GM12864 (cell line): ENCODE results near the gene CTXND1.

Source experiments
- DNase-seq: peaks from one replicate; pipeline ENCODE4 v3.0.0-alpha.2; 2011; ENCODE audit warnings: low read depth
- H3K4me3 ChIP-seq: 2 replicates; pipeline ENCODE4 v1.5.1; 2011; ENCODE audit warnings: mild to moderate bottlenecking, low read depth, low read length, control low read depth
- TF ChIP-seq, protein P1 (sequence below): IDR thresholded peaks from 2 replicates; pipeline ENCODE4 v1.5.1; 2011; ENCODE audit warnings: low read depth, mild to moderate bottlenecking, moderate library complexity, low read length, control low read depth, inconsistent platforms; ENCODE audit errors: missing control alignments

The CTXND1 gene

GRCh38 chr15:80163217-80163616, 88.8 kb downstream of the CTXND1 start:
- H3K4me3 ChIP-seq, result no peak overlapping the region
- DNase-seq, result no peak
- TF ChIP-seq, protein P1, sequence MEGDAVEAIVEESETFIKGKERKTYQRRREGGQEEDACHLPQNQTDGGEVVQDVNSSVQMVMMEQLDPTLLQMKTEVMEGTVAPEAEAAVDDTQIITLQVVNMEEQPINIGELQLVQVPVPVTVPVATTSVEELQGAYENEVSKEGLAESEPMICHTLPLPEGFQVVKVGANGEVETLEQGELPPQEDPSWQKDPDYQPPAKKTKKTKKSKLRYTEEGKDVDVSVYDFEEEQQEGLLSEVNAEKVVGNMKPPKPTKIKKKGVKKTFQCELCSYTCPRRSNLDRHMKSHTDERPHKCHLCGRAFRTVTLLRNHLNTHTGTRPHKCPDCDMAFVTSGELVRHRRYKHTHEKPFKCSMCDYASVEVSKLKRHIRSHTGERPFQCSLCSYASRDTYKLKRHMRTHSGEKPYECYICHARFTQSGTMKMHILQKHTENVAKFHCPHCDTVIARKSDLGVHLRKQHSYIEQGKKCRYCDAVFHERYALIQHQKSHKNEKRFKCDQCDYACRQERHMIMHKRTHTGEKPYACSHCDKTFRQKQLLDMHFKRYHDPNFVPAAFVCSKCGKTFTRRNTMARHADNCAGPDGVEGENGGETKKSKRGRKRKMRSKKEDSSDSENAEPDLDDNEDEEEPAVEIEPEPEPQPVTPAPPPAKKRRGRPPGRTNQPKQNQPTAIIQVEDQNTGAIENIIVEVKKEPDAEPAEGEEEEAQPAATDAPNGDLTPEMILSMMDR, result no peak

GRCh38 chr15:80162059-80162554, 89.9 kb downstream of the CTXND1 start:
- no peak for DNase-seq
- H3K4me3 ChIP-seq, result no peak overlapping the region
- TF ChIP-seq, protein P1, result no peak

GRCh38 chr15:80161468-80162016, 90.5 kb downstream of the CTXND1 start:
- TF ChIP-seq, protein P1, result no peak
- no peak overlapping the region for H3K4me3 ChIP-seq
- DNase-seq, result no peak

DNA sequence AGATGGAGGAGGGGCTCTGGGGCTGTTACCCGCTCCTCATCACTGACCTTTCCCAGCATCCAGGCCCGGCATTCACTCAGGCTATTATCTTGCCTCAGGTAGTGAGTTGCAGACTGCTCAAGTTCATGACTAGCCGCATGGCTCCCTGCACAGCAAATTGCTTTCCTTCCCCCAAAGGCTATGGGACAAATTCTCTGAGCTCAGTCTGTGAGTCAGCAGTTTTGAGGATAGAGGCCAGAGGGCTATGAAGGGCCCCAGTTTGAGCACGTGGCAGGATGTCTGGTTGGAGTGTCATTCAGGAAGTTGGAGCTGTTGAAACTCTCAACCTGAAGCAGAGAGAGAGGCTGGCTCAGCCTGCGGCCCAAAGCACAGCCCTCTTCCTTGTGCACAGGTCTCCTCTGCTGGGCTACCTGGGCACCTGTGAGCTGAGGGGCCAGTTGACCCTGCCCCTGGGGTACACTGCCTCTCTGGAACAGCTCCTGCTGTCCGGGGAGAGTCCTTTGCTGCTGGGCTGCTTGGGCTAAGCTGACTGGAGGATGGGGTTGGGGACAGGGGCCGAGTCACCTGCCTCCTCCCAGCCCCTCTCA, 91.3 kb downstream of the CTXND1 start:
- H3K4me3 ChIP-seq, result no peak overlapping the region
- DNase-seq, result peak; percentile 65
- TF ChIP-seq, protein P1, result no peak

DNA sequence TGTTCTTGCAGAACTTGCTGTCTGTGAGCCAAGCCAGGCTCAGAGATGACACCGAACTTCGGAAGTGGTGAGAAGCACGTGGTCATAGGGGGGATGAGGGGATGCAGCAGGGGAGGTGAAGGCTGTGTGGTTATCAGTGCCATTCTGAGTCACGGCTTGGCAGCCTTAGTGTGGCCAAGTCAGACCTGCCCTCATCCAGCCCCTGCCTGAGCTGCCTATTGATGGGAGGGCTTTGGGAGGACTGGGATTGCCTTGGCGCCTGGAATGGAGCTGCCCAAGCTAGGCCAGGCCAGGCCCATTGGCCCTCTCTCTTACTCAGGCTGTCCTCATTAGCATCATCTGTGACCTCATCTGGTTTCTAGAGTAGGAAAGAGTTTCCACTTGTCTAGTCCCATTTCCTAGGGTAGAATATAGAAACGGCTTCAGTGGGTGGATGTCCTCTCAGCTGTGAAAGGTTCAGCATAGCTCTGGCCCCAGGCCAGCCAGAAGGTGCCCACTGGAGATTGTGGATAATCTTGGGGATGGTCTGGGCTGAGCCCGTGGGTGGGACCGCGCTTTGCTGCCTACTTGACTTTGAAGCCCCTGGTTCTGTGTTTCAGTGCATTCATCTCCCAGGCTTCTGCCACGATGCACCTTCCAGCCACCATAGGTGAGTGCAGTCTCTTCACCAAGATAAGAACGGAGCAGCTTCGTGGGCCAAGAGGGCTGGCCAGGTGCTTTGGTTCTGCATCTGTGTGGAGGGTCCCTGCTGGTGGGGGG, 92.0 kb downstream of the CTXND1 start:
- TF ChIP-seq, protein P1, result no peak
- DNase-seq, result no peak
- H3K4me3 ChIP-seq, result no peak overlapping the region

DNA sequence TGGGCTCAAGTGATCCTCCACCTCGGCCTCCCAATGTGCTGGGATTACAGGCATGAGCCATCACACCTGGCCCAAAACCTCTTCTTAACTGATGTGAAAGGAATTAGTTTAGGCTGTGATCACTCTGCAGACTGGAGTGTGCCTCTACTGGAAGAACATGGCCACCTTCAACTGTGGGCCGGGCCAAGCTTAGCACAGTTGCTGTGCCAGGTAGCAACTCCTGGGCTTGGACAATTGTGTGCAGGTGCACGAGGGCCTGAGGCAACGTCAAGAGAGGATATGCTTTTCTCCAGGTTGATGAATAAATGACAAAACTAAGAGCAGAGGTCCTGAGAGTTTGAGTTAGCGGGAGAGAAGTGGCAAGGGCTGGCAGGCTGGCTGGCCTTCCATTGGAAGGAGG, 92.7 kb downstream of the CTXND1 start:
- TF ChIP-seq, protein P1, result no peak
- H3K4me3 ChIP-seq, result no peak overlapping the region
- DNase-seq, result no peak
